OCI-LY3 (cell line): ENCODE measurements around the gene TMEM18.

ENCODE experiments used
- EZH2phosphoT487 ChIP-seq: fragments of 200-600 bp; shearing (Covaris generic); IDR thresholded peaks from 2 replicates; pipeline ENCODE4 v1.6.1; 2018; ENCODE audit warnings: antibody characterized with exemption, mixed run types, low read depth
- TF ChIP-seq, protein P1 (sequence below): fragments of 200-600, 300-600 bp; sonication (generic); IDR thresholded peaks from 2 replicates; pipeline ENCODE4 v1.5.1; 2014; ENCODE audit warnings: antibody characterized with exemption, low read length, low read depth

DNA sequence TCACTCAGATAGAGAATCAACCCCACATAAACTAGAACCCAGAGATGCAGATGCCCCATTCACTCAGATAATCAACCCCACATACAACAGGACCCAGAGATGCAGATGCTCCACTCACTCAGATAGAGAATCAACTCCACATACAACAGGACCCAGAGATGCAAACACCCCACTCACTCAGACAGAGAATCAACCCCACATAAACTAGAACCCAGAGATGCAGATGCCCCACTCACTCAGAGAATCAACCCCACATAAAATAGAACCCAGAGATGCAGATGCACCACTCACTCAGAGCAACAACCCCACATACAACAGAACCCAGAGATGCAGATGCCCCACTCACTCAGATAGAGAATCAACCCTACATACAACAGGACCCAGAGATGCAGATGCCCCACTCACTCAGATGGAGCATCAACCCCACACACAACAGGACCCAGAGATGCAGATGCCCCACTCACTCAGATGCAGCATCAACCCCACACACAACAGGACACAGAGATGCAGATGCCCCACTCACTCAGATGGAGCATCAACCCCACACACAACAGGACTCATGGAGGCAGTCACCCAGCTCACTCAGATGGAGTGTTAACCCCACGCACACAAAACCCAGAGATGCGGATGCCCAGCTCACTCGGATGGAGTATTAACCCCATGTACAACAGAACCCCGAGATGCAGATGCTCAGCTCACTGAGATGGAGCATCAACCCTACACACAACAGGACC, 11.7 kb downstream of the TMEM18 start:
- TF ChIP-seq, protein P1, sequence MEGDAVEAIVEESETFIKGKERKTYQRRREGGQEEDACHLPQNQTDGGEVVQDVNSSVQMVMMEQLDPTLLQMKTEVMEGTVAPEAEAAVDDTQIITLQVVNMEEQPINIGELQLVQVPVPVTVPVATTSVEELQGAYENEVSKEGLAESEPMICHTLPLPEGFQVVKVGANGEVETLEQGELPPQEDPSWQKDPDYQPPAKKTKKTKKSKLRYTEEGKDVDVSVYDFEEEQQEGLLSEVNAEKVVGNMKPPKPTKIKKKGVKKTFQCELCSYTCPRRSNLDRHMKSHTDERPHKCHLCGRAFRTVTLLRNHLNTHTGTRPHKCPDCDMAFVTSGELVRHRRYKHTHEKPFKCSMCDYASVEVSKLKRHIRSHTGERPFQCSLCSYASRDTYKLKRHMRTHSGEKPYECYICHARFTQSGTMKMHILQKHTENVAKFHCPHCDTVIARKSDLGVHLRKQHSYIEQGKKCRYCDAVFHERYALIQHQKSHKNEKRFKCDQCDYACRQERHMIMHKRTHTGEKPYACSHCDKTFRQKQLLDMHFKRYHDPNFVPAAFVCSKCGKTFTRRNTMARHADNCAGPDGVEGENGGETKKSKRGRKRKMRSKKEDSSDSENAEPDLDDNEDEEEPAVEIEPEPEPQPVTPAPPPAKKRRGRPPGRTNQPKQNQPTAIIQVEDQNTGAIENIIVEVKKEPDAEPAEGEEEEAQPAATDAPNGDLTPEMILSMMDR: no peak
- TF ChIP-seq EZH2phosphoT487: no peak
